Activated CD8-positive, alpha-beta T cell treated with anti-CD3 and anti-CD28 coated beads for 36 hours (primary cell): Measurements from ENCODE around the gene NUP153. TPM values are rescaled to one million over a fixed set of nuclear protein-coding genes. Genes with fewer than 3 reads are reported as not detected.

ENCODE experiments used
- ATAC-seq: fragments of 200-7000 bp; cut with Tn5 transposase; one replicate; pipeline ENCODE4 v1.10.0; 2021; ENCODE audit warnings: mild to moderate bottlenecking, moderate library complexity
- CTCF ChIA-PET: fragments of 350-600 bp; sonication (Branson Sonifier 250); formaldehyde crosslinking; loops from one replicate; lab custom pipeline; 2021; ENCODE audit warnings: antibody characterized with exemption; lab: Charles Lee
- POLR2A ChIA-PET: fragments of 350-600 bp; sonication (Branson Sonifier 250); formaldehyde crosslinking; loops from one replicate; lab custom pipeline; 2021; ENCODE audit warnings: antibody characterized with exemption; lab: Charles Lee
- DNase-seq: peaks from one replicate; pipeline ENCODE4 v3.0.0-alpha.2; 2020
- H3K27ac Mint-ChIP-seq: one replicate; pipeline ENCODE4 v1.8.0; 2021; ENCODE audit warnings: mild to moderate bottlenecking, mixed read lengths
- H3K27me3 Mint-ChIP-seq: one replicate; pipeline ENCODE4 v1.8.0; 2021; ENCODE audit warnings: mixed read lengths
- H3K36me3 Mint-ChIP-seq: one replicate; pipeline ENCODE4 v1.8.0; 2021; ENCODE audit warnings: low read depth, mixed read lengths
- H3K4me1 Mint-ChIP-seq: one replicate; pipeline ENCODE4 v1.8.0; 2021; ENCODE audit warnings: low read depth, mixed read lengths
- H3K4me3 Mint-ChIP-seq: one replicate; pipeline ENCODE4 v1.8.0; 2021; ENCODE audit warnings: mild to moderate bottlenecking, moderate library complexity, mixed read lengths
- H3K9me3 Mint-ChIP-seq: one replicate; pipeline ENCODE4 v1.8.0; 2021; ENCODE audit warnings: mixed read lengths
- CTCF ChIP-seq: fragments of 200-600 bp; IDR thresholded peaks from one replicate; pipeline ENCODE4 v1.8.0; 2022; ENCODE audit warnings: antibody characterized with exemption, mild to moderate bottlenecking
- intact Hi-C: fragments of 100-400 bp; cut with micrococcal nuclease; formaldehyde crosslinking; loops from one replicate; pipeline ENCODE4 v1.10.0; 2022
- total RNA-seq, 2 experiments: library from RNA; stranded (reverse); gene quantifications; one replicate each; pipeline ENCODE4 v1.2.3, GENCODE V29; 2021

NUP153 gene
- total RNA-seq, 2 experiments from 2014 or later = 76.4 to 78.2 TPM

- ChIA-PET POLR2A (interaction anchor here (1.4 kb wide), 1 partner anchor 44 kb away, joined by 5 read pairs; no protein-coding TSS in a partner anchor), CTCF (interaction anchor here (1.3 kb wide), 1 partner anchor 30 kb away, joined by 4 read pairs; no protein-coding TSS in a partner anchor)
- Mint-ChIP-seq H3K4me1 (peaks cover 22% of the 10 kb centered on the region), H3K9me3 (no peaks in the 10 kb centered on the region), H3K27ac (no peak overlapping the region), H3K27me3 (no peaks in the 10 kb centered on the region), H3K36me3 (peaks cover 72% of the 10 kb centered on the region), H3K4me3 (no peak overlapping the region)
- DNase-seq = no peak
- no peak for ATAC-seq
- intact Hi-C loops = no loop called here
- TF ChIP-seq CTCF = no peak
These were observed 34.5 kb downstream of the NUP153 start for GRCh38 chr6:17672064-17672718.

DNA sequence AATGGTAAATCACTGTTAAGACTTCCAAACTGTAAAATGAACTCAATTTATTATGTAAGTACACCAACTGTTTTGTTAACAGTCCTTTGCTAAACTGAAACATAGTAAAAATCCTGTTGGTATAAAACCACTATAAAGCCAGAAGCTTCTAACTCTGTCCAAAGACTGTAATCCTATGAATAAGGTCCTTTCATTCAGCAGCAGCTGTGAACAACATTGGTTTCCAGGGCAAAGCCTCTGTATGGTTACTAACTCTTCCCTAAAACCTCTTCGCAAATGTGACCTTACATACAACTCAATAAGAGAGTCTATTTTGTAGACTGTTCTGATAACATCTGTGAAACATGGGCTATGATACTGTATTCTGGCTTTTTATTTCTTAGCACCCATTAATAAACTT is 40.1 kb downstream of the NUP153 start:
- CTCF ChIA-PET = interaction anchor here (1.1 to 1.6 kb wide), 3 partner anchors 10 to 138 kb away, joined by 3 to 4 read pairs (median 3); no protein-coding TSS in a partner anchor
- intact Hi-C loops = no loop called here
- ATAC-seq (no peak), DNase-seq (no peak)
- Mint-ChIP-seq H3K27me3 (no peaks in the 10 kb centered on the region), H3K4me3 (no peak overlapping the region), H3K9me3 (no peaks in the 10 kb centered on the region), H3K27ac (no peak overlapping the region), H3K36me3 (peaks cover 66% of the 10 kb centered on the region), H3K4me1 (peaks cover 27% of the 10 kb centered on the region)
- TF ChIP-seq CTCF = no peak
- POLR2A ChIA-PET = interaction anchor here (0.9 kb wide), 1 partner anchor 19 kb away, joined by 3 read pairs; no protein-coding TSS in a partner anchor

DNA sequence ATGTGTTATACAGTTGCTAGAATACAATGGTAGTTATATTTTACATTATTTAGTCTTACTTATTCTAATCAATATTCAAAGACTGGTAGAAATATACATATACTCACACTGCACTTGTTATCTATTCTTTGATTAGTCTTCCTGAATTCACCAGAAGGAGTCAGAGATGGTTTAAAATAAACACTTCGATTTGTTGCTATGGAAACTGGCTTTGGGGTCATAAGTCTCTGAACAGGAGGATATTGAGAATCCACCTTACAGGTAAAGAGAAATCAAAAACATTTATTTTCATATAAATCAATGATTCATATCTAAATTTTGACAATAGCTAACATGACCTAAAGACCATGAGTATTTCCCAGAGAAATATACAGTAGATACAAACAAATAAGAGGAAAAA is 41.6 kb downstream of the NUP153 start:
- POLR2A ChIA-PET = no interaction called here
- no peak for TF ChIP-seq CTCF
- DNase-seq = no peak
- peaks cover 64% of the 10 kb centered on the region for H3K36me3 Mint-ChIP-seq
- intact Hi-C loops = no loop called here
- CTCF ChIA-PET = interaction anchor here (0.9 to 1.2 kb wide), 2 partner anchors 17 to 35 kb away, joined by 3 read pairs; no protein-coding TSS in a partner anchor
- H3K4me1 Mint-ChIP-seq = peaks cover 29% of the 10 kb centered on the region
- peak overlapping the region; percentile 12 for H3K27ac Mint-ChIP-seq
- no peaks in the 10 kb centered on the region for H3K27me3 Mint-ChIP-seq
- H3K4me3 Mint-ChIP-seq = no peak overlapping the region
- no peak for ATAC-seq
- no peaks in the 10 kb centered on the region for H3K9me3 Mint-ChIP-seq

- no peak for TF ChIP-seq CTCF
- Mint-ChIP-seq H3K4me3 (no peak overlapping the region), H3K36me3 (peaks cover 58% of the 10 kb centered on the region), H3K4me1 (peaks cover 29% of the 10 kb centered on the region), H3K27me3 (no peaks in the 10 kb centered on the region), H3K27ac (no peak overlapping the region), H3K9me3 (no peaks in the 10 kb centered on the region)
- ChIA-PET CTCF (no interaction called here), POLR2A (no interaction called here)
- intact Hi-C loops = no loop called here
- ATAC-seq (no peak), DNase-seq (no peak)
These were observed 43.5 kb downstream of the NUP153 start for GRCh38 chr6:17663226-17663625.

DNA sequence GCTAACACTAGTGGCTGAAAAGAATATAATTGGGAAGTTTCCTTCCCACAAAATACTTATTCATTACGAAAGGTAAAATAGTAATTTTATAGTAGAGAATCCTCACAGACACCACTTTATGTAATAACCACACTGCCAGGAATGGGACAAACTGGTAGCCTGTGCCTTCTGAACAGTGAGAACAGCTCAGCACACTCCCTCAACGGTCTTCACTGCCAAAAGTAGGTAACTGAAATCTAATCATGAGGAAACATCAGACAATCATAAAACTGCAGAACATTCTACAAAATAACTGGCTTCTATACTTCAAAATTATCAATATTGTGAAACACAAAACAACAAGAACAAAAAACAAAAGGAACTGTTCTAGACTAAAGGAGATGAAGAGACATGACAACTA is 44.1 kb downstream of the NUP153 start:
- H3K27me3 Mint-ChIP-seq = no peaks in the 10 kb centered on the region
- peaks cover 57% of the 10 kb centered on the region for H3K36me3 Mint-ChIP-seq
- intact Hi-C loops = no loop called here
- ChIA-PET POLR2A (no interaction called here), CTCF (no interaction called here)
- H3K9me3 Mint-ChIP-seq = no peaks in the 10 kb centered on the region
- no peak overlapping the region for H3K27ac Mint-ChIP-seq
- no peak for DNase-seq
- H3K4me3 Mint-ChIP-seq = no peak overlapping the region
- H3K4me1 Mint-ChIP-seq = peaks cover 29% of the 10 kb centered on the region
- no peak for TF ChIP-seq CTCF
- no peak for ATAC-seq
